HG03460 (cell line): ENCODE results near the gene SLC1A2.

ENCODE experiments used
- ATAC-seq: cut with Tn5 transposase; IDR thresholded peaks from one replicate; pipeline ENCODE4 v1.9.1; 2021; ENCODE audit not compliant: unreplicated experiment

Gene SLC1A2

DNA sequence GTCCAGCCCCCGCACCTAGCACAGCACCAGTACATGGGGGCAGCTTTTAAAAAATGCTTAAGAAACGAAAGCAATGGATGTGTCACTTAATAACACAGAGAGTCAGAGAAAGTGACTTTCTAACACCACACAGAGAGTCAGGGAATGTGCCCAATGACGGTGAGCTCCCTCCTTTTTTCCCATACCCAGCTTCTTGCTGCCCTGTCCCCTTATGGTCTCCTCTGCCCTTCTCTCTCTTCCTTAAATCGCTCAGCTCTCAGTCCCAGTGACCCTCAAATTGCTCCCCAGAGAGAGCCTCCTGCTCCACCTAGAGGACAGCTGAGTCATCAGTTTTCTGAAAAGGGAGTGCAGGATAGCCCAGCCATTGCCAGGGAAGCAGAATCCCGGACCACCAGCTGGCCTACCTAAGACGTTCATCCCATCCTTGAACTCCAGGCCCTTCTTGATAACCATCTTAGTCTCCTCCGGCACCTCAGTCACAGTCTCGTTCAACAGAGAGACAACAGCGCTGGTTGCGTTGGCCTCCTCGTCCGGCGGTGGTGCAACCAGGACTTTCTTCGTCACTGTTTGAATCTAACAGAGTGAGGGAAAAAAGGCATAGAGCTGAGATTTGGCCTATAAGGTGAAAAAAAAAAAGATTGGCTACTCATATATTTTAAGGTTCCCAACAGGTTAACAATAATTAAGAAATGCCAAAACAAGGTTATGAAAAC is 113.5 kb downstream of the SLC1A2 start:
- no peak for ATAC-seq

- ATAC-seq, result no peak
Observed at GRCh38 chr11:35304900-35305460, 114.4 kb downstream of the SLC1A2 start.

- no peak for ATAC-seq
Observed at GRCh38 chr11:35304386-35304775, 115.0 kb downstream of the SLC1A2 start.

- no peak for ATAC-seq
Observed at GRCh38 chr11:35303596-35304385, 115.6 kb downstream of the SLC1A2 start.

GRCh38 chr11:35302398-35302797 is 117.0 kb downstream of the SLC1A2 start:
- no peak for ATAC-seq

- no peak for ATAC-seq
Observed at GRCh38 chr11:35298369-35298768, 121.0 kb downstream of the SLC1A2 start.

GRCh38 chr11:35295751-35296150 is 123.6 kb downstream of the SLC1A2 start:
- no peak for ATAC-seq

GRCh38 chr11:35293699-35294098 is 125.7 kb downstream of the SLC1A2 start:
- no peak for ATAC-seq

DNA sequence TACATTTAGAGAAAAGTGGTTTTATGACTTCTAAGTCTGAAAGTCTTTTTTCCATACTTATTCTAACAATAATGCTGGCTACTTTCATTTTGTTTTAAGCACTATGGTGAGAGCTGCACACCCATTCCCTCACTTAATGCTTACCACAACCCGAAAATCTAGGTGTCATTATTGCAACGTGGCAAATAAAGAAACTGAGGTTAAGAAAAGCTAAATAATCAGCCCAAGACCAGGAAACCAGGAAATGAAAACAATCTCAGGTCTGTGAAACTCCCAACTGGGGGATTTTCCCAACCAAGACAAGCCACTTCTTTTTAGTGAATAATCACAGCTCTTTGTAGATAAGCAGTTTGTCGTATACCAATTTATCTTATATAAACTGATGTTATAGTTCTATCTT is 126.3 kb downstream of the SLC1A2 start:
- ATAC-seq, result no peak

GRCh38 chr11:35292279-35292678 is 127.1 kb downstream of the SLC1A2 start:
- no peak for ATAC-seq

DNA sequence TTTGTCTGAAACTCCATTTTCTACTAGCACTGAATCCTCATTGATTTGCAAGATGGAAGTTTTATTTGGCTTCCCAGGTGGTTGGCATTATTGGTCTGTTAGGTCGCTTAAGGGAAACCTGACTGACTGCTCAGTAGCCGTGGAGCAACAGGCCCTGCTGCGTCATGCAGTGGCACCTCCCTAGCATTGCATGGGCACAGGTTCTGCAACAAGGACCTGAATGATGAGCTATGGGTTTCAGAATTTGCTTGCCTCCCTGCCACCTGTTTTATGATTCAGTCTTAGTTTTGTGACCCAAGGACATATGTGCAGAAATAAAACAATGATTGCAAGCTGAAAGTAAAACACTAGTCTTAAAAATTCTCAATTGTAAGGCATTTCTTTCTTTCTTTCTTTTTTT is 128.5 kb downstream of the SLC1A2 start:
- no peak for ATAC-seq

GRCh38 chr11:35289821-35290220 is 129.5 kb downstream of the SLC1A2 start:
- ATAC-seq, result no peak

GRCh38 chr11:35288817-35289541 is 130.4 kb downstream of the SLC1A2 start:
- ATAC-seq, result no peak

GRCh38 chr11:35288309-35288708 is 131.0 kb downstream of the SLC1A2 start:
- ATAC-seq, result no peak

GRCh38 chr11:35287344-35287890 is 131.9 kb downstream of the SLC1A2 start:
- ATAC-seq, result no peak

DNA sequence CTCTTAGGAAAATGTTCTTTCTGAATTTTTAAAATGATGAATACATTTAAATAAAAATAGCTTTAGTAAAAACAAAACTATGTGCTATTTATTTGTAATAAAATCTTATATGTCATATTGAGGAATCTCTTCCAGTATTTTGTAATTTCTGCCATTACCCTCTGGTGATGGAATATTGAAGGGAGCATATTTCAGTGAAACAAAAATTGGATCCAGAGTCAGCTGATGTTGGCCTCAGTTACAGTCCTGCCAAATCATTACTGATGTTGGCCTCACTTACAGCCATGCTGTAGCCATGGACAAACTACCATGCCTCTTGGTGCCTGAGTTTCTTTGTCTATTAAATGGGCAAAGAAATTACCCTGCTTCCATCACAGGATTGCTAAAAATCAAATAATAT is 133.2 kb downstream of the SLC1A2 start:
- ATAC-seq, result no peak

DNA sequence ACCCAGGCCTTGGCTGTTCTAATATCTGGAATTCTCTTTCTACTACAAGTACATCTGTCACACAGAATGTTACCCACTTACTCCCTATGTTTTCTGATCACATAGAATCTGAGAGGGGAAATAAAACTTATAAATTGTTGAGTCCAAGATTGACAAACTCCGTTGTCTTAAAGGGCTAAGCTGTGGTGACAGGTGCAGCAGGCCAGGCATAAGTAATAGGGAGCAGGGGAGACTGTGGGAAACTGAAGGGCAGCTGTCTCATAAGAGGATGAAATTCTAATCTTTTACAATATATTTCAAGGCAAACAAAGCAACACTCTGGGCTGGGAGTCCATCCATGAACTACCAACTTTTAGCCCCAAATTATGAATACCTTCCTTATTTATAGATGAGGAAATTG is 133.9 kb downstream of the SLC1A2 start:
- ATAC-seq, result no peak

GRCh38 chr11:35282221-35282882 is 137.0 kb downstream of the SLC1A2 start:
- ATAC-seq, result no peak

DNA sequence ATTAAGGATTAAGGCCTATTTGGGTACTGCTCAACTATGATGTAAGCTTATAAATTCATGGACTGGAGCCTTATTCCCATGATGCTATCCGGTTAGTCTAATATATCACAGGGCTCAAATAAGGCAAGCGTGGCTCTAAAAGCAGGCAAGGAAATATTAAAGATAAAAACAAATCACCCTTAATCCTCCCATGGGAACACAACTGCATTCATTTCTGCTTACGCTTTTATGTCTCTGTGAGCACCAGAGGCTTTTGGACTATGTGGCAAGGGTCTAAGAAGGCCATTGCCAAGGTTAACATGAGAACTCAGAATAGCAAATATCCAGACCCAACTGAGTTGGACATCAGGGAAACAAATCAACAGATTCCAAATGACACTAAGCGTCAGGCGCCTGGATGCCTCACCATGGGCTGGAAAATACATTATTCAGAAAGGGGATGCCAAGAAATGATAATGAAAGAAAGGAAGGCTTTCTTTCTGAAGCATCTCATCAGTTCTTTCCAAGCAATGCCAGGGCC is 138.1 kb downstream of the SLC1A2 start:
- no peak for ATAC-seq

GRCh38 chr11:35280727-35281126 is 138.6 kb downstream of the SLC1A2 start:
- no peak for ATAC-seq
